SHP77 treated with DMSO at 0.1 percent for 48 hours (cell line): ENCODE results near the gene CPXM2.
"Not testable (repeated sequence)": the region's sequence is repeated elsewhere in the genome, so short reads cannot be mapped to it uniquely, and the experiment has no call there.

Experiments used
- DNase-seq: peaks from one replicate; lab custom pipeline; 2025; lab: John Stamatoyannopoulos, UW

Gene CPXM2

GRCh38 chr10:123742751-123743440 is 148.7 kb downstream of the CPXM2 start:
- DNase-seq, result no peak

GRCh38 chr10:123741711-123742110 is 149.9 kb downstream of the CPXM2 start:
- no peak for DNase-seq

GRCh38 chr10:123741146-123741545 is 150.5 kb downstream of the CPXM2 start:
- DNase-seq, result no peak

DNA sequence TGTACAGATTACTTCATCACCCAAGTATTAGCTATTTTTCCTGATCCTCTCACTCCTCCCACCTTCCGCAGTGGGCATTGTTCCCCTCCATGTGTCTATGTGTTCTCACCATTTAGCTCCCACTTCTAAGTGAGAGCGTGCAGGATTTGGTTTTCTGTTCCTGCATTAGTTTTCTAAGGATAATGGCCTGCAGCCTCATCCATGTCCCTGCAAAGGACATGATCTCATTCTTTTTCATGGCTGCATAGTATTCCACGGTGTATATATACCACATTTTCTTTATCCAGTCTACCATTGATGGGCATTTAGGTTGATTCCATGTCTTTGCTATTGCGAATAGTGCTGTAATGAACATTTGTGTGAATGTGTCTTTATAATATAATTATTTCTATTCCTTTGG is 154.7 kb downstream of the CPXM2 start:
- not testable (repeated sequence) for DNase-seq

GRCh38 chr10:123729523-123729922 is 162.1 kb downstream of the CPXM2 start:
- DNase-seq, result no peak

GRCh38 chr10:123726836-123727235 is 164.8 kb downstream of the CPXM2 start:
- DNase-seq, result no peak

- no peak for DNase-seq
Observed at GRCh38 chr10:123726381-123726780, 165.2 kb downstream of the CPXM2 start.

- no peak for DNase-seq
Observed at GRCh38 chr10:123724747-123725146, 166.9 kb downstream of the CPXM2 start.

DNA sequence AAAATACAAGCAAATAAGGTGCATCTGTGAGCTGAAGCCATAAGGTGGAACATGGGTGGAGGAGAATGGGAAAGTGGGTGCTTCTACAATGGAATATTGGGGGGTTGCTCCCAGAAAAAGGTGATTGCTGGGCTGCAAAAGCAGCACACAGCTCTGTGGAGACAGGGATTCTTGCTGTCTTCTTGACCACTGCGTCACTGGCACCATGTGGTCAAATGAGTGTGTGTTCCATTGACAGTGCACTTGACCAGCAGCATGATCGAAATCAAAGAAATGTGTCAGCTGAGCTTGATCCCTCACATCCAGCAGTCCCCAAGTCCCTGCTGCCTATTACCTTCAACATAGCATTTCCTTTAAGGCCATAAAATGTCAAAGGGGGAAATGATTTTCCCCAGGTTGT is 169.3 kb downstream of the CPXM2 start:
- no peak for DNase-seq

DNA sequence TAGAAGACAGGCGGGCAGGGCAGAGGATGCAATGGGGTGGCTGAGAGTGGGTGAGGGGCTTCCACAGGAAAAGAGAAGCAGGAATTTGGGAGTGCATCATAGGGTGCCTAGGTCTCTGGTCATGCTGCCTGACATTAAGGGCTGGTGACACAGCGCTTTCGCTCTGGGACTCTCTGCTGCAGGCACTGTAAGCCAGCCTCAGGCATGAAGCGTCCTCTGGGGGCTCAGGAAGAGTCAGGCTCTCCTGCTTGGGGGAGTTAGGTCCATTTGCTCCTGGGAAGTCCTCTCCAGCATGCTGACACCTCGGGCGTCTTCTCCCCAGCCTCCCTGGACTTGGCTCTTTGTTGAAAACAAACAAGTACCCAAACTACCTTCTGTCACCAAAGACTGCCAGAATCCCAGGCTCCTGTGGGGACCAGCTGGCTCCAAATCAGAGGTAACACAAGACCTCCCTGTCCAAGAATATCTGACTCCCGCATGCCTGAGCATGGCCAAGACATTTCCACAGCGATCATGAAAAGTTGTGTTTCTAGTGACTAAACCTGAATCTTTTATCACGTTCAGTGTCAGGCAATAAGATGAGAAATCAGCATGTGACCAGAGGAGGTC is 170.1 kb downstream of the CPXM2 start:
- no peak for DNase-seq

DNA sequence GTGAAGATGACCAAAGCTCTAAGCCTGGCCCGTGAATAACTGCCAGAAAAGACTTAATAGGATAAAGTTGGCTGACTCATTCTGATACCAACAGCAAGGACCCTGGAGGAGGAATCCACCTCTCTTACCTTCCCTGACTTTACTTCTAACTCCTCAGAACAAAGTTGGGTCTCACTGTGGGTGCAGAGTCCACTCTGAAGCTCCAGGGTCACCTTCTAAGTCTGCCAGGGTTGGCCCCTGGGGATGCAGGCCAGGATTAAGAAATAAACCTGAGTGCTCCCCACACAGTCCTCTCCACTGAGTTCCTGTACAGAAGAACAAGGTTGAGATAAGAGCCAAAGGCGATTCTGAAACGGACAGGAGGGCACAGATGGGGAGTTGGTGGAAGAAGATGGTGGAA is 171.1 kb downstream of the CPXM2 start:
- DNase-seq, result no peak

DNA sequence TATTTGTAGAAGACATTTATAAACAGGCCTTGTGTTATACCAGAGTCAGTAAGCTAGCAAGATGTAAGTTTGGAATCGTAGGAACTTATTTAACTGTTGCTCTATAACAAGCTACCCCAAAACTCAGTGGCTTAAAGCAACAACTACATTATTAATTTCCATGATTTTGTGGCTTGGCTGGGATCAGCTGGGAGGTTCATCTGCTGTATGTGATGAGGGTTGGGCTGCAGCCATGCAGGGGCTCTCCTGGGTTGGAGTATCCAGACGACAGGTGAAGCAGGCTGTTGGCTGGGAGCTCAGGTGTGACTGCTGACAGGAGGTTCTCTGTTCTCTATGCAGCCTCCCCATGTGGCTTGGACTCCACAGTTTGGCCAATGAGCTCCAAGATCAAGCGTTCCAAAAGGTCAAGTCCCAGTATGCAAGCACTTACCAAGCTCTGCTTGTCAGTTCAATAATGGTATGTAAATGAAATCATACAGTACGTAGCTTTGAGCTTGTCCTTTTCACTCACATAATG is 173.0 kb downstream of the CPXM2 start:
- DNase-seq, result no peak

GRCh38 chr10:123717336-123717735 is 174.3 kb downstream of the CPXM2 start:
- DNase-seq, result no peak

DNA sequence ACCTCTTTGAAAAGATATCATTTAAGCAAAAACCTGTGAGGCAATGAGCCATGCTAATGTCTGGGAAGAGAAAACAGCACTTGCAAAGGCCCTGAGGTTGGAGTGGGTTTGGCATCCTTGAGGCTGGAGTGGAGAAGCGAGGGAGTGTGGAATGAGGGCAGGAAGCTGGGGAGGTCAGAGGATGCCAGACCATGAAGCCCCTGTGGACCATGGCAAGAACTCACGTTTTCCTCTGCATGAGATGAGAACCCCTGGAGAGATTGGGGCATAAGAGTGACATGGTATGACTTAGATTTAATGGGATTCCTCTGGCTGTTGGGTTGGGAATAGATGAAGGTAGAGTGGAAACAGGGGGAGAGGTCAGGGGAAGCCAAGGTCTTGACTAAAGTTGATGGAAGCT is 176.1 kb downstream of the CPXM2 start:
- DNase-seq, result no peak

DNA sequence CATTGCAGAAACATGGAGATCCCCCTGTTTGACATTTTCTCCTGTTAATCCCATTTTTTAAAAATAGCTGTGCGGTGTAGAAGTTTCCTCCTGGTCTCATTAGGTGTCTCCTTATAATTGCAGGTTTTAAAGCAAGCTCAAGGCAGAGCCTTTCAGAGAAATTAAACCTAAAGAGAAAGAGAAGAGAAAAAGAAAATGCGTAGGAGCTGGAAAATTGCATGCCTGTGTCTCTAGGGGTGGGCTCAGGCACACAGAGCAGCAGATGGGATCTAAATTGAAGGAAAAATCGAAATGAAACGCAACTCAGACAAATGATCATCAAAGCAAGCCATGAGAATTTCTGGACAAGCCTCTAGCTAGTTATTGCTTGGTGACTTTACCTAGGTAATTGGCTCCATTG is 185.4 kb downstream of the CPXM2 start:
- DNase-seq, result no peak

GRCh38 chr10:123704812-123705211 is 186.8 kb downstream of the CPXM2 start:
- DNase-seq, result no peak

GRCh38 chr10:123704076-123704475 is 187.5 kb downstream of the CPXM2 start:
- DNase-seq, result no peak

DNA sequence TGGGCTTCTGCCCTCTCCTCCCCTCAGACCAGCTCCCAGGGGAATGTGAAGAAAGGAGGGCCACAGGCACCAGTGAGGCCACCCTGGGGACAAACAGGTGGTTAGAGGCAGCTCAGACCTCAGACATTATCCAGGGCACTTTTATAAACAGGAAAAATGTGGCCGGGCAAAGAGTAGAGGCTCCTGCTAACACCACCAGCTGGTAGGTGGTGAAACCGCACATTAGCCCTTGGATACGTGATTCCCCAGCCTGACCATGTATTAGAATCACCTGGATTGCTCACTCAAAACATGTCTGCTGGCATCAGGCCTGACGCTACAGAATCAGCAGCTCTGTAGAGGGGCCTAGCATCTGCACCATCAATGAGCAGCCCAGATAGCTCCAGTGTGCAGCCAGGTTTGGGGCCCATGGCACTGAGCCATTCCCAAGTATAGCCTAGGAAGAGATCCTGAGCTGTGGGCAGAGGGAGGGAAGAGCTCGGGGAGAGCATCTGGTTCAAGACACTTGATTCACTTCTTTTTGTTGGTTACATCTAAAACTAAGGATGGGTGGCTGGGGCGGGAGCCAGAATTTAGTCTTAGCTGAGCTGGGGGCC is 188.3 kb downstream of the CPXM2 start:
- no peak for DNase-seq
